ENCODE measurements around the gene CHRNA5. TPM values are rescaled to one million over a fixed set of nuclear protein-coding genes. Genes with fewer than 3 reads are reported as not detected.
A peak's percentile ranks its signal among the peaks of the same experiment; 100 is the strongest.
"Not testable (repeated sequence)": the region's sequence is repeated elsewhere in the genome, so short reads cannot be mapped to it uniquely, and the experiment has no call there.

The CHRNA5 gene
- total RNA-seq (2014; rRNA removed; shearing (Covaris generic)), result 4.1 and 4.6 TPM in 2 replicates

DNA sequence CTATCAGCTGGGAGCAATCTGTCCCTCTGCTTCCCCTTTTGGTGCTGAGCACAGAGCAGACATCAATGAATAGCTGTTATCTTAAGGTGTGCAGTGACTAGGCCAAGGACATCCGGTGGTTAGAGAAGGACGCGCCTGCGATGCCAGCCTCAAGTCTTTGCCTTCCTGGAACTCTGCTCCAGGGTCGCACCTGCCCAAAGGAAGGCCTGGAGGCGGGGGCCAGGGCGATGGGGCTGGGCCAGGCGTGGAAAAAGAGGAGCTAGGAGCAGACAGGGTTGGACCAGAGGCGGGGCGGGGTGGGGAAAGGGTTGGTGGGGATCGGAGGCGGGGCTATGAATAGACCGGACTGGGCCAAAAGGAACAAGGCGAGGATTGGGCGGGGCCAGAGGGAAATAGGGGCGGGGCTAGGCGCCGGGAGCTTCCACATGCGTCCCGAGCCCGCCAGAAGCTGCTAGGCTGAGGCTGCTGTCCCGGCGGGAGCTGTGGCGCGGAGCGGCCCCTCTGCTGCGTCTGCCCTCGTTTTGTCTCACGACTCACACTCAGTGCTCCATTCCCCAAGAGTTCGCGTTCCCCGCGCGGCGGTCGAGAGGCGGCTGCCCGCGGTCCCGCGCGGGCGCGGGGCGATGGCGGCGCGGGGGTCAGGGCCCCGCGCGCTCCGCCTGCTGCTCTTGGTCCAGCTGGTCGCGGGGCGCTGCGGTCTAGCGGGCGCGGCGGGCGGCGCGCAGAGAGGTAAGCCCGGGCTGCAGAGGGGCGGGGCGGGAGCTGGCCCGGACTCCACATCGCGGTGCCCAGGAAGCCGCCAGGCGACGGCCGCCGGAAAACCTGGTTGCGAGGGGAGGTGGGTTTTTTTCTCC, at the start of gene CHRNA5:
TSS of gene CHRNA5 (plus strand) at position 424 of the 854 bp plus-strand sequence. CDS start at position 624, 200 bp downstream.
- peak; percentile 72 to 96 for DNase-seq (ENCODE audit: low read depth in 1 of 2, low spot score in 2 of 2)
- no peaks in the 10 kb centered on the region; the same call in 1 of the 2 replicates for H3K36me3 ChIP-seq
- H3K27ac ChIP-seq, result no peak within 1 kb of the TSS
- H3K27me3 ChIP-seq (replicated peaks), result 0 out of 2 replicates have a peak, but pooled peaks cover 4% of the 10 kb centered on the region
- H3K4me1 ChIP-seq (replicated peaks), result peaks cover 4% of the 10 kb centered on the region; the same call in 1 of the 2 replicates
- H3K4me3 ChIP-seq, result peak within 1 kb of the TSS; percentile 56
- peaks cover 2% of the 10 kb centered on the region; the same call in 1 of the 2 replicates for H3K9me3 ChIP-seq (replicated peaks)

DNA sequence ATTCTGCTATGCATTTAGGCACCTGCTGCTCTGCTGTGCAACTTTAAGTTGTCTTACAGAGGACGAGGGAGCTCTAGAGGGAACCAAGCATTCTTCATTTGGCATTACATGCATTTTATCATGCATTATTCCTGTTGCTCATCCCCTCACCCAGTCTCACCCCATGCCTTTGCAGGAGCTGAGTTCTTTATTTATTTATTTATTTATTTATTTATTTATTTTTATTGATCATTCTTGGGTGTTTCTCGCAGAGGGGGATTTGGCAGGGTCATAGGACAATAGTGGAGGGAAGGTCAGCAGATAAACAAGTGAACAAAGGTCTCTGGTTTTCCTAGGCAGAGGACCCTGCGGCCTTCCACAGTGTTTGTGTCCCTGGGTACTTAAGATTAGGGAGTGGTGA, 45.3 kb upstream of the CHRNA5 start:
- H3K4me3 ChIP-seq; H3K36me3 ChIP-seq; H3K9me3 ChIP-seq (replicated peaks); H3K27me3 ChIP-seq (replicated peaks); DNase-seq (ENCODE audit: low read depth in 1 of 2, low spot score in 2 of 2); H3K4me1 ChIP-seq (replicated peaks); H3K27ac ChIP-seq: not testable (repeated sequence)

DNA sequence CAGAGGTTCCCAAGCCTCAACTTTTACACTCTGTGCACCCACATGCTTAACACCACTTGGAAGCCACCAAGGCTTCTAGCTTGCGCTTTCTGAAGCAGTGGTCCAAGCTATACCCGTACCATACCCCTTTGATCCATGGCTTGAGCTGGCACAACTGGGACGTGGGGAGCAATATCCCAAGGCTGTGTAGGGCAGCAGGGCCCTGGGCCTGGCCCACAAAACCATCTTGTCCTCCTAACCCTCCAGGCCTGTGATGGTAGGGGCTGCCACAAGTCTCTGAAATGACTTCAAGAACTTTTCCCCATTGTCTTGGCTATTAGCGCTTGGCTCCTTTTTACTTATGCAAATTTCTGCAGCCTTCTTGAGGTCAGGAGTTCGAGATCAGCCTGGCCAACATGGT, 41.1 kb upstream of the CHRNA5 start:
- H3K27ac ChIP-seq, result no peak overlapping the region
- H3K9me3 ChIP-seq (replicated peaks), result no peaks in the 10 kb centered on the region
- H3K4me1 ChIP-seq (replicated peaks), result no peaks in the 10 kb centered on the region
- no peaks in the 10 kb centered on the region for H3K36me3 ChIP-seq
- H3K27me3 ChIP-seq (replicated peaks), result no peaks in the 10 kb centered on the region
- DNase-seq (ENCODE audit: low read depth in 1 of 2, low spot score in 2 of 2), result no peak
- no peak overlapping the region for H3K4me3 ChIP-seq

DNA sequence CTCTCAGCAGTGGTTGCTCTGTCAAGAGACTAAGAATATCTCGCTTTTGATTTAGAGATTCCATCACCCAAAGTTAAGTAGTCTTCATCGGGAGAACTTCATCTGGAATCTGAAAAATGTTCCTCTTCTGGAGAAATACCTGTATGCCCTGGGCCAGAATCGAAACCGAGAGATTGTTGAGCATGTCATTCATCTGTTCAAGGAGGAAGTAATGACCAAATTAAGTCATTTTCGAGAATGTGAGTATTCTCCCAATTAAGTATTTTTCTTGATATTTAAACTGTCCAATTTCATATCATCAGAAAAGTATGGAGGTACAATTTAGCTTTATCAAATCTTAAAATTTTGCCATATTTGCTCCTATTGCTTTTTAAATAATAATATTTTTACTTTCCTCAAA, 38.0 kb upstream of the CHRNA5 start:
- no peak for DNase-seq (ENCODE audit: low read depth in 1 of 2, low spot score in 2 of 2)
- Histone ChIP-seq H3K27me3 (replicated peaks) (no peaks in the 10 kb centered on the region), H3K27ac (no peak overlapping the region)

DNA sequence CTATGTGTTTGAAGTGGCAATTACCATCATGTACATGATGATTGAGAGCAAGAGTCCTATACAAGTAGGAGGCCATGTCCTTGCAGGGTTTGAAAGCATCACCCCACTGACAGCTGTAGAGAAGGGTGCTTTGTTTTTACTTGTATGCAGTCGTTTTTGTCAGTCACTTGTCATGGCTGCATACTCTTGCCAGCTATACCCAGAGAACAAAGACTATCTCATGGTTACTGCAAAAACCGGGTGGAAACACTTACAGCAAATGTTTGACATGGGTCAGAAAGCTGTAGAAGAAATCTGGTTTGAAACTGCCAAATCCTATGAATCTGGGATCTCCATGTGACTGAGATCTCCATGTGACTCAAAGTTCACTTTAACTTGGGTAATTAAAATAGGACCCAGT, 32.0 kb upstream of the CHRNA5 start:
- no peaks in the 10 kb centered on the region for H3K27me3 ChIP-seq (replicated peaks)
- no peaks in the 10 kb centered on the region for H3K36me3 ChIP-seq
- H3K4me1 ChIP-seq (replicated peaks), result no peaks in the 10 kb centered on the region
- no peak for DNase-seq (ENCODE audit: low read depth in 1 of 2, low spot score in 2 of 2)
- no peaks in the 10 kb centered on the region for H3K9me3 ChIP-seq (replicated peaks)
- no peak overlapping the region for H3K4me3 ChIP-seq
- no peak overlapping the region for H3K27ac ChIP-seq

More for the DNA sequence above, 38.0 kb upstream of the CHRNA5 start:
- no peaks in the 10 kb centered on the region for H3K36me3 ChIP-seq
- no peaks in the 10 kb centered on the region for H3K4me1 ChIP-seq (replicated peaks)
- no peaks in the 10 kb centered on the region for H3K9me3 ChIP-seq (replicated peaks)
- H3K4me3 ChIP-seq, result no peak overlapping the region

DNA sequence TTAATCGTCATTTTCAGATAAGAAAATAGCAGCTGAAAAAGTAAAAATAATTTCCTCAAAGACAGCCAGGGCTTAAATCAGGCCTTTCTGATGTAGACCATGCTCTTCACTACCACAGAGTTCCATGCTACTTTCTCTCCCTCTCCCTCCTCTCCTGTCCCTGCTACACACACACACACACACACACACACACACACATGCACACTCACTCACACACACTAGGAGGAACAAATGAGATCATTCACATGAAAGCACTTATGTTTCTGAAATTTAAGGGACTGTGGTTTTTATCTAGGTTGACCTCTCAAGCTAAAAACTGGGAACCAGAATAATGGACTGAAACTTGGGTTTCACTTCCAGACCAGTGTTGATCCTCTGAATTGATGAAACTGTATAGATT, 29.2 kb upstream of the CHRNA5 start:
- peaks cover 3% of the 10 kb centered on the region for H3K36me3 ChIP-seq
- no peaks in the 10 kb centered on the region for H3K9me3 ChIP-seq (replicated peaks)
- no peaks in the 10 kb centered on the region for H3K27me3 ChIP-seq (replicated peaks)
- H3K27ac ChIP-seq, result no peak overlapping the region
- H3K4me1 ChIP-seq (replicated peaks), result 0 out of 2 replicates have a peak, but pooled peaks cover 3% of the 10 kb centered on the region
- no peak for DNase-seq (ENCODE audit: low read depth in 1 of 2, low spot score in 2 of 2)
- H3K4me3 ChIP-seq, result no peak overlapping the region

DNA sequence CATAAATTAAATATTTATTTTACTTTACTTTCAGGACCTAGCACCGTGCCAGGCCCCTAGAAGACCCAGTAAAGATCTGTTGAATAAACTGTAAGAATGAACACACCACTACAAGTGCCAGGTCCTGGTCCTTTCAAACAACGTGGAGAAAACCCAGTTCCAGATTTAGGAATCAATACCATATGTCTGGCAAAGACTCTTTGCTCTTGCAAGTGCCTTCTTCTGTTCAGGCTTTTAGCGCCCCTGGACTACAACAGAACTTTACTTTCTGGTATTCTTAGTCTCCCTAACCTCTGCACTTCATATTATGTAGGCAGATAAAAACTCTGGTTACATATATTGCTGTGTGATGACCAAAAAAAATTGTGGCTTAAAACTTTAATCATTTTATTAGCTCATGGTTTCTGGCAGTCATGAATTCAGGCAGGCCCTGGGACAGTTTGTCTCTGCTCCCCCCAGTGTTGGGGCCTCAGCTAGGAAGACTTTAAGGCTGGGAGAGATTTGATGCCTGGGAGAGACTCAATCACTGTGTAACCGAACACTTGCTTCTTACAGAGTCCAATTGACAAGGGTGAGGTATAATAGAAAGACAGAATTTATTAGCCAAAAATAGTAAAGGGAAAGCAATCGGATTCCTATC, 27.9 kb upstream of the CHRNA5 start:
- Histone ChIP-seq H3K27me3 (replicated peaks) (no peaks in the 10 kb centered on the region), H3K4me3 (no peak overlapping the region), H3K27ac (no peak overlapping the region), H3K4me1 (replicated peaks) (peaks cover 10% of the 10 kb centered on the region; the same call in 1 of the 2 replicates), H3K9me3 (replicated peaks) (no peaks in the 10 kb centered on the region), H3K36me3 (peaks cover 11% of the 10 kb centered on the region)
- DNase-seq (ENCODE audit: low read depth in 1 of 2, low spot score in 2 of 2), result no peak

DNA sequence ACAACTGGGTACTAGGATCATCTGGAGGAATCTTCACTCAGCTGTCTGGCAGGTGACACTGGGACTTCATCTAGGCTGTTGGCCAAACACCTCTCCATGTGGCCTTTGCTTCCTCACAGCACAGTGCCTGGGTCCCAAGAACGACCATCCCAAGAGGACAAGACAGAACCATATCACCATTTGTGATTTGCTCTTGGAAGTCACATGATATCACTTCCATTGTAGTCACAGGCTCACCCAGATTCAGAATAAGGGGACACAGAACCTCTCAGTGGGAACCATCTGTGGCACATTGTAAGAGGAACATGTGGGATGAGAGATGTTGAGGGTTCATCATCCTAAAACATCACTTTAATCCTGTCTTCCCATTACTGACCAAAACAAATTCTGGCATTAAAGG, 27.0 kb upstream of the CHRNA5 start:
- no peaks in the 10 kb centered on the region for H3K9me3 ChIP-seq (replicated peaks)
- peaks cover 10% of the 10 kb centered on the region; the same call in 1 of the 2 replicates for H3K4me1 ChIP-seq (replicated peaks)
- H3K27ac ChIP-seq, result no peak overlapping the region
- no peak for DNase-seq (ENCODE audit: low read depth in 1 of 2, low spot score in 2 of 2)
- H3K27me3 ChIP-seq (replicated peaks), result no peaks in the 10 kb centered on the region
- H3K4me3 ChIP-seq, result no peak overlapping the region
- peaks cover 21% of the 10 kb centered on the region for H3K36me3 ChIP-seq

DNA sequence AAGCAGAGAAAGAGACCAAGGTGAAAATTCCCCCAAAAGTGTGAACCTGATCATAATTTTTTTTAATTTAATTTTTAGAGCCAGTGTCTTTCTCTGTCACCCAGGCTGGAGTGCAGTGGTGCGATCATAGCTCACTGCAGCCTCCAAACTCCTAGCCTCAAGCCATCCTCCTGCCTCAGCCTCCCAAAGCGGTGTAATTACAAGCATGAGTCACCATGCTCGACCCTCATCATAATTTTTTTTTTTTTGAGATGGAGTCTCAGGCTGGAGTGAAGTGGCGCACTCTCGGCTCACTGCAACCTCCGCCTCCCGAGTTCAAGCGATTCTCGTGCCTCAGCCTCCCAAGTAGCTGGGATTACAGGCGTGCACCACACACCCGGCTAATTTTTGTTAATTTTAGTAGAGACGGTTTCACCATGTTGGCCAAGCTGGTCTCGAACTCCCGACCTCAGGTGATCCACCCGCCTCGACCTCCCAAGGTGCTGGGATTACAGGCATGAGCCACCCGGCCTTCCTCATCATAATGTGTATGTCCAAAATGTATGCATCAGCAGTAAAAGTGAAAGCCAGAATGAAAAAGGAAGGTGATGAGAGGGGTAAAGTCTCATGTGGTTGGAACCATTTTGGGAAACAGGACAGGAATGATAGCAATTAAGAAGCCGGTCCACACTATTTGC, 25.7 kb upstream of the CHRNA5 start:
- not testable (repeated sequence) for H3K4me1 ChIP-seq (replicated peaks); DNase-seq (ENCODE audit: low read depth in 1 of 2, low spot score in 2 of 2); H3K27me3 ChIP-seq (replicated peaks); H3K9me3 ChIP-seq (replicated peaks)
- H3K36me3 ChIP-seq, result peaks cover 32% of the 10 kb centered on the region
- H3K27ac ChIP-seq, result peak overlapping the region; percentile 92
- H3K4me3 ChIP-seq, result peak overlapping the region; percentile 78

DNA sequence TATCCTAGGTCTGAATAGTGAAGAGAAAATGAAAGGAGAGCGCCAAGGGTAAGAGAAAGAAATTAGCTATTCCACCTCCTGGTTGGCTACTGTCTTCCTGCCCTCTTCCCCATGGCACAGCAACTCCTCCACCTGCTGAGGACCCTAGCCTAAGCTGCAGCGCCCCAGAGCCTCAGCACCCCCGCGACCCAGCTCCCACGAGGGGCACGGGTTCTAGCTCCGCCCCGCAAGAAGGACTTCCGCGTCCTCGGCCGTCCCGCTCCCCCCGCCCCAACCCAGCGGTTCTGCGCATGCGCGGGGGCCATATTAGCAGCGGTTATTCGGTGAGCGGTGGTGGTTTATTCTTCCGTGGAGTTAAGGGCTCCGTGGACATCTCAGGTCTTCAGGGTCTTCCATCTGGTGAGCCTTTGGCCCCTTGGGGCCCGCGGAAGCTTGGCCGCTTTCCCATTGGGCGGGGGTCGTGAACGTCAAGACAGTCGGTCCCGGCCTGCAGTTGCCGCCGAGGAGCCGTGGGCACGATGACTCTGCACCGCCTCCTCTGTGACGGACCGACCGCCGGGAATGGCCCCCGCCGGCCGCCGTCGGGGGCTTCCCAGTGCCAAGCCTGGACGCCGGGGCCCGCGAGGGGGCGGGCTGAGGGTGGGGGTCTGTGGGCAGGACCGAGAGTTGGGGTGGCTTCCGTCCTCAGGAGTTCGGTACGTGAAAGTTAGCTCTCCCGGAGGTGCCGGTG, 25.0 kb upstream of the CHRNA5 start, which contains the start of gene PSMA4:
TSS of gene PSMA4 (plus strand) at position 304 of the 730 bp plus-strand sequence. CDS start 1,484 bp downstream, outside the sequence.
- peak within 1 kb of the TSS; percentile 92 for H3K27ac ChIP-seq
- H3K27me3 ChIP-seq (replicated peaks), result no peaks in the 10 kb centered on the region
- H3K9me3 ChIP-seq (replicated peaks), result no peaks in the 10 kb centered on the region
- H3K4me1 ChIP-seq (replicated peaks), result peaks cover 10% of the 10 kb centered on the region; the same call in 1 of the 2 replicates
- peak; percentile 91 to 97 for DNase-seq (ENCODE audit: low read depth in 1 of 2, low spot score in 2 of 2)
- H3K36me3 ChIP-seq, result peaks cover 39% of the 10 kb centered on the region
- H3K4me3 ChIP-seq, result peak within 1 kb of the TSS; percentile 78

DNA sequence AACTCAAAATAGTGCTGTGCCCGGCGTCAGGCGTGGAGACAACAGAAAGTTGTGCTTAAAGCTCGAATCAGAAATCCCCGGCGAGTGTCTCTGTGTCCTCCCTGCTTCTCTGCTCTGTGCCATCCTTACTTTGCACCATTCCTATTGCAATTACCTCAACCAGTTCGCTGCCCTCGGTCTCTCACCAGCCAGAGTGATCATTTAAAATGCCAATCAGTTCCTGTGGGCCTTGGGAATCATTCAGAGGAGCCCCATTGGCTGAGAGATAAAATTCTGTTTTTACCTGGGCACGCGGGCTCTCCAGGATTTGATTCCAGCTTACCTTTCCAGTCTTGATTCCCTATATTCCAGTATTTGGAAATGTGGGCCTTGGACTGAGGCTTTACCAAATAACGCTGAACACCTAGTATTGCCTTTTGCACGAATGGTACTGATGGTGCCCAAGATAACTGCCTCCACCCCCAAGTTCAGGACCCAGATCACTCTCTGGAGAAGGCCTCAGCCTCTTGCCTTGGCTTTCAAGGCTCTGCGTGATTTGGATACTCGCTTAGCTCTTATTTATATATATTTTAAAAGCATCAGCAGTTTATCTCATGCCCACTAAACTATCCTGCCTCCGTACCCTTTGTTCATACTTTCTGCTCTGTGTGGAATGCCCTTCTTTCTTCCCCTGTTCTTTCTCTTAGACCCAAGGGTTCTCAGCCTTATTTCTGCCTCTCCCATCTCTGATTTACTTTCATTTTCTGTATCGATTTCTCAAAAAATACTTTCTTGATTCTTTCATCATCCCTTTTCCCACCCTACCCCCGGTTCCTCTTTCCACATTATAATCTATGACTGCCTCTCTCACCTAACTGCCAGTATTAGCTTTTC, 24.2 kb upstream of the CHRNA5 start:
- H3K4me1 ChIP-seq (replicated peaks), result peaks cover 10% of the 10 kb centered on the region; the same call in 1 of the 2 replicates
- peak overlapping the region; percentile 92 for H3K27ac ChIP-seq
- H3K36me3 ChIP-seq, result peaks cover 47% of the 10 kb centered on the region
- no peak for DNase-seq (ENCODE audit: low read depth in 1 of 2, low spot score in 2 of 2)
- peak overlapping the region; percentile 78 for H3K4me3 ChIP-seq
- H3K9me3 ChIP-seq (replicated peaks), result no peaks in the 10 kb centered on the region
- no peaks in the 10 kb centered on the region for H3K27me3 ChIP-seq (replicated peaks)

DNA sequence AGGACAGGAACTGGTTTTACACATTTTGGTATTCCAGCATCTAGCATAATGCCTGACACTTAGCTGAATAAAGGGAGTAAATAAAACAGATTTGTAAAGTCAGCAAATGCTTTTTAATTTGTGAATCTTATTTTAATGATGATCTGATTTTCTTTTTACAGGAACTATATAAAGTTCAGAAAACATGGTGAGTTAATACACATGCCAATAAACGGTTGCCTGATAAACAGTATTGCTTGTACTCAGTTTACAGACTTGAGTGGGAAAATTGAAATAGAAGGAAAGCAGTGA, 23.6 kb upstream of the CHRNA5 start:
- H3K9me3 ChIP-seq (replicated peaks), result no peaks in the 10 kb centered on the region
- H3K27me3 ChIP-seq (replicated peaks), result no peaks in the 10 kb centered on the region
- DNase-seq (ENCODE audit: low read depth in 1 of 2, low spot score in 2 of 2), result no peak
- H3K4me3 ChIP-seq, result peak overlapping the region; percentile 78
- no peak overlapping the region for H3K27ac ChIP-seq
- peaks cover 53% of the 10 kb centered on the region for H3K36me3 ChIP-seq
- H3K4me1 ChIP-seq (replicated peaks), result peaks cover 10% of the 10 kb centered on the region; the same call in 1 of the 2 replicates

Data from SJSA1 (cell line).